GM12891 (cell line): ENCODE data around the gene MMP23B.
"Not testable (repeated sequence)": the region's sequence is repeated elsewhere in the genome, so short reads cannot be mapped to it uniquely, and the experiment has no call there.

Experiments used
- DNase-seq: peaks from one replicate; pipeline ENCODE4 v3.0.0; 2011; ENCODE audit warnings: low spot score; ENCODE audit not compliant: insufficient read length
- FAIRE-seq: peaks from 2 replicates; lab custom pipeline; 2011; peaks lifted over from hg19 to GRCh38; lab: Jason Lieb, UNC
- PAX5 ChIP-seq: IDR thresholded peaks from 2 replicates; pipeline ENCODE4 v1.6.1; 2011; ENCODE audit warnings: low read length, moderate library complexity, mild to moderate bottlenecking; ENCODE audit not compliant: insufficient read depth, severe bottlenecking
- POLR2A ChIP-seq: IDR thresholded peaks from 2 replicates; pipeline ENCODE4 v1.6.1; 2011; ENCODE audit warnings: low read depth, low read length, control low read depth
- POLR2AphosphoS5 ChIP-seq: IDR thresholded peaks from 2 replicates; pipeline ENCODE4 v1.6.1; 2011; ENCODE audit warnings: low read depth, low read length, control low read depth
- POU2F2 ChIP-seq: IDR thresholded peaks from 2 replicates; pipeline ENCODE4 v1.6.1; 2011; ENCODE audit warnings: low read depth, mild to moderate bottlenecking, control low read depth, low read length, moderate library complexity
- SPI1 ChIP-seq: IDR thresholded peaks from 2 replicates; pipeline ENCODE4 v1.6.1; 2011; ENCODE audit warnings: low read depth, low read length, control low read depth
- TAF1 ChIP-seq: IDR thresholded peaks from 2 replicates; pipeline ENCODE4 v1.6.1; 2011; ENCODE audit warnings: low read depth, low read length, control low read depth

The MMP23B gene

GRCh38 chr1:1630191-1630964 lies 1.6 kb upstream of the MMP23B start:
- DNase-seq (peak; percentile 100), FAIRE-seq (peak; percentile 100)
- no peak for TF ChIP-seq TAF1
- peak; percentile 66 for TF ChIP-seq PAX5

GRCh38 chr1:1630965-1631781 lies 800 bp upstream of the MMP23B start:
- TF ChIP-seq POLR2A = no peak
- TF ChIP-seq POU2F2 = no peak
- TF ChIP-seq POLR2AphosphoS5 = no peak
- no peak for TF ChIP-seq PAX5
- no peak for TF ChIP-seq SPI1
- no peak for TF ChIP-seq TAF1
- FAIRE-seq (no peak), DNase-seq (peak; percentile 32)

GRCh38 chr1:1633409-1633808 lies 1.4 kb downstream of the MMP23B start:
- peak; percentile 55 for FAIRE-seq

GRCh38 chr1:1634613-1635012 lies 2.6 kb downstream of the MMP23B start:
- not testable (repeated sequence) for FAIRE-seq, DNase-seq

More at GRCh38 chr1:1633409-1633808, 1.4 kb downstream of the MMP23B start:
- not testable (repeated sequence) for DNase-seq

- not testable (repeated sequence) for FAIRE-seq, DNase-seq
Measured at GRCh38 chr1:1636621-1637478, 4.9 kb downstream of the MMP23B start.

GRCh38 chr1:1637479-1637875 lies 5.5 kb downstream of the MMP23B start:
- FAIRE-seq, DNase-seq: not testable (repeated sequence)

- FAIRE-seq, DNase-seq: not testable (repeated sequence)
Measured at GRCh38 chr1:1638528-1638927, 6.6 kb downstream of the MMP23B start.

- not testable (repeated sequence) for FAIRE-seq, DNase-seq
Measured at GRCh38 chr1:1639368-1639767, 7.4 kb downstream of the MMP23B start.

GRCh38 chr1:1640081-1640480 lies 8.1 kb downstream of the MMP23B start:
- DNase-seq, FAIRE-seq: not testable (repeated sequence)

- FAIRE-seq, DNase-seq: not testable (repeated sequence)
Measured at GRCh38 chr1:1640711-1641461, 8.9 kb downstream of the MMP23B start.

GRCh38 chr1:1646326-1646725 lies 14.4 kb downstream of the MMP23B start:
- FAIRE-seq = peak; percentile 81
- DNase-seq = not testable (repeated sequence)

- FAIRE-seq, DNase-seq: not testable (repeated sequence)
Measured at GRCh38 chr1:1647567-1648241, 15.7 kb downstream of the MMP23B start.

GRCh38 chr1:1648265-1648664 lies 16.3 kb downstream of the MMP23B start:
- not testable (repeated sequence) for FAIRE-seq, DNase-seq
